OCI-M1 (cell line): ENCODE results near the gene HOXD11.
A peak's percentile ranks its signal among the peaks of the same experiment; 100 is the strongest.

Experiments
- DNase-seq: peaks from one replicate; lab custom pipeline; 2025; lab: John Stamatoyannopoulos, UW

The HOXD11 gene

DNA sequence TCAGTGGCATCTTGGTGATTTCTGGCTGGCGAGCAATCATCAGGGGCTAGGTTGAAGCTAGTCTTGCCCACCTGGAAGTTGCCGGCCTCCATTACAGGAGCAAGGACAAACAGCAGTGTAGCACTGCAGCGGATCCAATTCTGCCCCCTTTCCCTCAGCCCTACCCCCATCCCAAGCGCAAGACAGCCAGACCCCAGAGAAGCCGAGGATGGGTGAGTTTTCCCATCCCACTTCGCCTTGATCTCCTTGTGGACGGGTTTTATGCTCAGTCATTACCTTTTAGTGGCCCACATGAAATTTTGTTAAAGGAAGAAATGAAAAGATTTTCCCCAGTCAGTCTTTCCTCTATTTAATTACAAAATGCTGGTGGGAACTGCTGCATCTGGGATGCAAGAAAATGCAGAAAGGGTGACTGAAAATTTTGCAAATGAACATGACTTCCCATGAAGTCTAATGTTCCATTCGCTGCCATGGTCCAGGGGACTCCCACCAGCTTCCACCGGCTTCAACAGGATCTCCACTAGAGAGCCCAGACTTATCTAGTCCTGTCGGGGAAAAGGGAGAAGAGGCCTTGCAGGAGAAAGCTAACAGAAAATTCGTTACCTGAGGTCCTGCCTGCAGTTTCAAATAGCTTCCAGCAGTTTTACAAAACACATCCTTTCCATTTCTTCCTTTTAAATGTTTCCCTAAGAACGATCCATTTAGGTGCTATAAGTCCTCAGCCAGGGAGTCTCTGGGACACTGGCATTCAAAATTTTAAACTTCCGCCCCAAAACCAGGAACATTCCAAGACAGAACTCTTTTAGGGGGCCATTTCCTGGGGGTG is 13.5 kb downstream of the HOXD11 start:
- no peak for DNase-seq

DNA sequence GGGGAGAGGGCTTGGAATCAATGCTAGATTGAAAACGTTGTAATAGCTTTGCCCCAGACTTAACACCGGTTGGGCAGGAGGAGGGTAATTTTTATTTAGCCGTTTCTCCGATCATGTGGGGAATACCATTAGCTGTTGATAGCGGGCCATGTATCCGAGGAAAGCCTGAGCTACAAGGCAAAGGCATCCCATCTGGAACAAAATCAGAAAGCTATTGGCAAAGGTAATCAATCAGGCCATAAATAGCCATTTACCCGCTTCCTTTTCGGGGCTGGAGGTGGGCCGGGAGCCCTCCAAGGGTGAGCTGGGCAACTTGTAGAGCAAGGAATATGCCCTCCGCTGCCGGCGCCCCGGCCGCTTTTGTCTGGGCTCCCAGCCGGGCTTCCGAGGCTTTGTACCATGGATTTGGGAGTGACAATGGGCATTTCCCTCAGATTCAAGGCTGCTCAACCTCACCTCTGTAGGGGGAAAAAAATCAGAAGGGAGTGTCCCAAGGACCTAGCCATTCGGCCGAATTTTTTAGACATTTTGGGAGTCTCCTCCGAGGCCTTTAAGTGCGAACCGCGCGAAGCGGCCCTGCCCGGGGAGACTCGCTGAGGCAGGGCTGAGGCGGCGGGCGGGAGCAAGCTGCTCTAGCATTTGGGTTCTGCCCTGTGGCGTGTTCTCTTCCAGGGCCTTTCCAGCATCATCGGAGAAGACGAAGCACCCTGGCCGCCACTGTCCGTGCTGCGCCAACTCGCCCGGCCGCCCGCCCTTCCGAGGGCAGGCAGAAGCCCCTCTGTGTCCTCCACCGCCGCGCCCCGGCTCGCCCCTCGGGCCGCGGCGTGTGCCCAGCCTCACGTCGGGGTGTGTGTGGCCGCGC is 14.3 kb downstream of the HOXD11 start:
- no peak for DNase-seq

DNA sequence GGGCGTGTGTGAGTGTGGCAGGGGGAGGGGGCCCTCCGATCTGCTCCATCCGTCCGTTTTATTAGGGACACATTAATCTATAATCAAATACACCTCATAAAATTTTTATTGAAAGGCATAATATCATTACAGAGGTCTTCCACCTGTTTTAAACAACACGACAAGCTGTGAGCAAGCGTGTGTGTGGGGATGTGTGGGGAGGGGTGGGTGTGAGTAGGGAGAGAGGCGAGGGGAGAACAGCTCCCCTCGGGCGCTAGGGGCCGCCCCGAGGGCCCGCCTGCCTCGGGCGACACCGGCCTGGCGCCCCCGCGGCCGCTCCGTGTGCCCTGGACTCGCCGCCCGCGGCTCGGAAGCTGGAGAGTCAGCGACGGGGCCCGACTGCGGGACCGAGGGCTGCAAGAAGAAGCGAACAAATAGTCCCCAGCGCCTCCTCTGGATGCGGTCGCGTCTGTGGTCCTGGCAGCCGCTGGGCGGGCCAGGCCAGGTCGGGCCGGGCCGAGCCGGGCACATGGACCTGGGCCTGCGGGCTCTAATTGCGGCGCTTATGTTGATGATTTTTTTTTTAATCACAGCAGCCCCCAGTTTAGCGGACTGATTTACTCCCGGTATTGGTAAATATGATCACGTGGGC is 15.1 kb downstream of the HOXD11 start:
- no peak for DNase-seq

DNA sequence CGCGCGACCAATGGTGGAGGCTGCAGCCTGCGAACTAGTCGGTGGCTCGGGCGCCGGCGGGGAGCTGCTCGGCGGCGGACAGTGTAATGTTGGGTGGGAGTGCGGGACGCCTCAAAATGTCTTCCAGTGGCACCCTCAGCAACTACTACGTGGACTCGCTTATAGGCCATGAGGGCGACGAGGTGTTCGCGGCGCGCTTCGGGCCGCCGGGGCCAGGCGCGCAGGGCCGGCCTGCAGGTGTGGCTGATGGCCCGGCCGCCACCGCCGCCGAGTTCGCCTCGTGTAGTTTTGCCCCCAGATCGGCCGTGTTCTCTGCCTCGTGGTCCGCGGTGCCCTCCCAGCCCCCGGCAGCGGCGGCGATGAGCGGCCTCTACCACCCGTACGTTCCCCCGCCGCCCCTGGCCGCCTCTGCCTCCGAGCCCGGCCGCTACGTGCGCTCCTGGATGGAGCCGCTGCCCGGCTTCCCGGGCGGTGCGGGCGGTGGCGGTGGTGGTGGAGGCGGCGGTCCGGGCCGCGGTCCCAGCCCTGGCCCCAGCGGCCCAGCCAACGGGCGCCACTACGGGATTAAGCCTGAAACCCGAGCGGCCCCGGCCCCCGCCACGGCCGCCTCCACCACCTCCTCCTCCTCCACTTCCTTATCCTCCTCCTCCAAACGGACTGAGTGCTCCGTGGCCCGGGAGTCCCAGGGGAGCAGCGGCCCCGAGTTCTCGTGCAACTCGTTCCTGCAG is 15.8 kb downstream of the HOXD11 start, which contains the start of gene HOXD9:
HOXD9 (plus strand) TSS at position 37 of the 728 bp plus-strand sequence; CDS start at position 87, 50 bp downstream.
- no peak for DNase-seq

DNA sequence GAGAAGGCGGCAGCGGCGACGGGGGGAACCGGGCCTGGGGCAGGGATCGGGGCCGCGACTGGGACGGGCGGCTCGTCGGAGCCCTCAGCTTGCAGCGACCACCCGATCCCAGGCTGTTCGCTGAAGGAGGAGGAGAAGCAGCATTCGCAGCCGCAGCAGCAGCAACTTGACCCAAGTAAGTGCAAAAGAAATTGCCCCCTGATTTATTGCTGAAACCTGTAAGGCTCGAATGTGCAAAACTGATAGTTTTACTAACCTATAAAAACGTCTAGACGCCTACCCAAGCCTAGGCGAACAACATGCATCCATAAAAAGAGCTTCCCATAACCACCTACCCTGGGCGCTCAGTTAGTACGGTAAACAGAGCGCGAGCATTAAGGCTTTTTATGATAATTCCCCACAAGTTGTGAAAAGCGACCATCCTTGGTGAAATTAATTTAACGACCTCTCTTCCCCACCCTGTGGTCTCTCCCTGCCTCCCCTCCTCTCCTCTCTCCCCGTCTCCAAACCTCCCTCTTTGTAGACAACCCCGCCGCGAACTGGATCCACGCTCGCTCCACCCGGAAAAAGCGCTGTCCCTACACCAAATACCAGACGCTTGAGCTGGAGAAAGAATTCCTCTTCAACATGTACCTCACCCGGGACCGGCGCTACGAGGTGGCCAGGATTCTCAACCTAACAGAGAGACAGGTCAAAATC is 16.5 kb downstream of the HOXD11 start:
- no peak for DNase-seq

DNA sequence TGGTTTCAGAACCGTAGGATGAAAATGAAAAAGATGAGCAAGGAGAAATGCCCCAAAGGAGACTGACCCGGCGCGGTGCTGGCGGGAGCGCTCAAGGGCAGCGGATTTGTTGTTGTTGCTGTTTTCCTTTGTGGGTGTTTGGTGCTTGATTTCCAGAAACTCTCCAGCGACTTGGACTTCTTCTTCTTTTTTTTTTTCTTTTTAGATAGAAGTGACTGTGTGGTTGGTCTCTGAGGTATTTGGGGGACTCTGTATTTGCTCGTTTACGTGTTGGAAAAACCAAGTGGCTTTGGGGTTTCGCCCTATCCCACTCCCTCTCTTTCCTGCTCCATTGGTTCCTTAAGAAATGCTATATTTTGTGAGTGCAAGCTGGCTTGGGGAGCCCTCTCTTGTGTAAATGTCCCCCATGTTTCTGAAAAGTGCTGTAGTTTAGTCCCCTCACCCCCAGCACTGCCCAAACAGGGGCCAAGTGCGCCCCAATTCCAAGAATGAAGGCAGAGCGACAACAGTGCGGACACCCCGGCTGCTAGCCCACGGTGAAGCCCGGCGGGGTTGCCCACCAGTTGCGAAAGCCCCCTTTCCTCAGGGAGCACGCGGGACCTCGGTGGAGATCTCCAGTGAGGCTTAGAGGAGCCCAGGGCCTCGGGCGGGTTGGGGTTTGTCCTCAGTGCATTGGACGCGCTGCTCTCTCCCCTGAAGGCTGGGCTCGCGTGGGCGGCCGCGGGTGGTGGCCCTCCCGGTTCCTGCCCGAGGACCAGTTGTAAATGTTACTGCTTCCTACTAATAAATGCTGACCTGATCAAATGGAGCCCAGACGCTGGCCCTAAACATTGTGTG is 17.2 kb downstream of the HOXD11 start:
- no peak for DNase-seq

DNA sequence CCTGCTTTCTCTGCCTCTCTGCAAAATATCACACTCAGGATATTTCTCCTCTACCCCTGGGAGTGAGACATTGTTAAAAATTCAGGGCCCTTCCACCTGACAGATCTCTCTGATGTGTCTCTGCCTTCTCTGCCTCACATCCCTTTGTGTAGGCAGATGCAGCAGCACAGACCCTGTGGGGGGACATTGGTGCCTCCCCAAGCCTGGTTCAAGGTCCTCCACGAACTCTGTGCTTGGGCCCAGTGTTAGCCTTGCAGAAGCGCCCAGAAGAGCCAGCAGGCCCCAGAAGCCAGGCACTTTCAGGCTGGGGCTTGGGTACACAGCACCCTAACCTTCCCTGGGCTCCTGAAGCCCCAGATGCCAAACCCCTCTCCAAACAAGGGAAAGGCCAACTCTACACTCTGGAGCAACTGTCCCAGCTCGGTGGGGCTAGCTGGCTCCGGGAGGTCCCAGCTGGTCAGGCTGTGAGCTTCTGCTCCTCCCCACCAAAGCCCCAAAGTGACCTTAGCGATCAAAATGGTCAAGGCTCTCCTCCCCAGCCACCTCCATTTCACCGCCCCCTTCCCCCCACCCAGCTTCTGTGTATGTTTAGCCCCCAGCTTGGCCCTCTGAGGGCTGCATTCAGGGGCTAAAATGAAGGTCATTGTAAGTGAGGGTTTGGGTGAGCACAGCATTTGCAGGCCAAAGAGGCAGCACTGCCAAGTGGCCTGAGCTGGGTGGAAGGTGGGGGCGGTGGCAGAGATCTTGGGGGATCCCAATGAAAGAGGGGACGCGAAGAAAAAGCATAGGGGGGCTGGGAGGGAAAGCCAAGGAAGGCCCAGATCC is 18.1 kb downstream of the HOXD11 start:
- DNase-seq, result no peak

DNA sequence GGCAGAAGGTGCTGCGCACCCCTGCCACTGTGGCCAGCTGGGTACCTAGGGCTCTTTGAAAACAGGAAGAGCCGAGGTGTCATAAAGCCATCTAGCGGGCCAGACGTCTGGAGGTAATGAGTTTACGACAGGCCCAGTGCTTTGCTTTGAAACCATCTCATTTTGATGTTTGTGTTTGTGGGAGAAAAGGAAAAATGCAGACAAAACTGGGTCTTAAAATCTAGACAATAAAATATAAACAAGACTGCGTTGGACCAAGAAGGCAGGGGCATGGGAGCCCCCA is 18.6 kb downstream of the HOXD11 start:
- no peak for DNase-seq

DNA sequence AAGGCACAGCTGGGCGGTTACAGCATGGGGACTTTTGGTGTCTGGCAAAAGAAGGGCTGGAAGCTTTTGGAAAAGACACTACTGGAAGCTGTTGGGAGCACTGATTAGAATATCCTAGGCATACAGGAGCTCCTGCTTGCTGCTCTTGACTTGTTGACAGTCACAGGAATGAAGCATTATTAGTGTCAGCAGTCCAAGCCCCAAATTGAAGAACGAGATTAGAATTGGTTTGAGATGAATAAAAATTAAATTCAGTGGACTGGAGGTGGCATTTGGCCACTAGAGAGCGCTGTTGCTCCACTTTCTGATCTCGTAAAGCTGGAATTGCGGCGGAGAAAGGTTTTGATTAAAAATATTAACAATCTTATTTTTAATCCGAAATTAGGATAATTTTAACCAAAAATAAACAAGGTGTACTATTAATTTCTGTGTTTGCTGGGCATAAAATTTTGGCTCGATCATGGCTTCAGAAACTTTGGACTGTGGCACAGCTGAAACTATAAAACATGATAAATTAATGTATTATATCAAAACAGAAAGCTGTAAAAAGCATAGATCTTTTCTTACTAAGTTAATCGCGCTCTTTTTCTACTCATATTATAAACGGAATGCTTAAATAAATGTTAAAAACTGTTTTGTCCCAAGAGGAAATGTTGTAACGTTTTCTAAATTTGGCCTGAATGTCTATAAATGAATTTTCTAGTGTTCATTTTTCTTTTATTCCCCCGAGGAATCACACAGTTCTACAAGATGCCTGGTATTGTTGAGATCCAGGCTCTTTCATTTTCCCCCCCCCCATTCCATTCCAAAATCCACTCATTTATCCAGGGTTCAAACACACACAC is 20.1 kb downstream of the HOXD11 start:
- peak; percentile 79 for DNase-seq

DNA sequence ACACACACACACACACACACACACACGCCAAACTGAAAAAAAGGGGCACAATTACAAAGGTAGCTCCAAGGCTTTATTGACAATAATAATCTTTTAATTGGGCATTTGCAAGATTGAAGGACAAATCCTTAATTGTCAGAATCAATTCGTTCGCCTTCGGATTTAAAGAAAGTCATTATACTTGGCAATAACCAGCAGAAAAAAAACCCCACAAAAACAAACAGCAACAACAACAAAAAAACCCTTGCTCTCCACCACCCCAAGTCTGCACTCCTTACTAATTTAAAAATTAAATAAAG is 20.6 kb downstream of the HOXD11 start:
- no peak for DNase-seq

DNA sequence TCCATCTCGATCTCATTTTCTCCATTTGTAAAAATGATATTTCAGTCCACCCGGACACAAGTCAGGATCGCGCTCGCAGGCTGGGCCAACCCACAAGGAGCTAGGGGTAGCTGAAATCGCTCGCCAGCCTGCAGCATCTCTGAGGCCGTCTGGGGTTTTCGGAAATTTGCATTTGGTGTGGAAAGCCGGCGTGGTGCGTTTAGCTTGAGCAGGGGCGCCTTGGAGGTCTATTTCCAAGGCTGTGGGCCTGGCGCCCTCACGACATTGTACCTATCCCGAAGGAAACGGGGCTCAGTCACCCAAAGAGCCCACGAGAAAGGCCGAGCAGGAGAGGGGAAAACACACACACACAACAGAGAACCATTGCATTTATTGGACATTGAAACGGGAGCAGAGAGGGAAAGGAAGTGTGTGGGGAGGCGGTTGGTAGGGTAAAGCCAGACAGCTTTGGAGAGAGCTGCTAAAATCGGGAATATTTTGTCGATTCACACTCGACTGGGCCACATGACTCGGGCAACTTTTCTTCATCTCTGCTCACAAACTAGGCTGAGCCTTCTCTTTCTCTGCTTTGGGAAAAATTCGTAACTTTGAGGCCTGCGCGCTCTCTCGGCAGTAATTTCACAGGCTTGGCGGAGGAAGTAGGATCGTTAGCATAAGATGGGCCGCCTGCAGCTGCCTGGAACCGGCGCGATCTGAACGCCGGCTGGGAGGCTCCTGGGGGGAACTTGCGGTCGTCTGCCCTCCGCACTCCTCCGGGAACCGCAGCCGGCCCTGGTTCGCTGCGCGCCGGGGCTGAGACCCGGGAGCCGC is 21.3 kb downstream of the HOXD11 start:
- no peak for DNase-seq

DNA sequence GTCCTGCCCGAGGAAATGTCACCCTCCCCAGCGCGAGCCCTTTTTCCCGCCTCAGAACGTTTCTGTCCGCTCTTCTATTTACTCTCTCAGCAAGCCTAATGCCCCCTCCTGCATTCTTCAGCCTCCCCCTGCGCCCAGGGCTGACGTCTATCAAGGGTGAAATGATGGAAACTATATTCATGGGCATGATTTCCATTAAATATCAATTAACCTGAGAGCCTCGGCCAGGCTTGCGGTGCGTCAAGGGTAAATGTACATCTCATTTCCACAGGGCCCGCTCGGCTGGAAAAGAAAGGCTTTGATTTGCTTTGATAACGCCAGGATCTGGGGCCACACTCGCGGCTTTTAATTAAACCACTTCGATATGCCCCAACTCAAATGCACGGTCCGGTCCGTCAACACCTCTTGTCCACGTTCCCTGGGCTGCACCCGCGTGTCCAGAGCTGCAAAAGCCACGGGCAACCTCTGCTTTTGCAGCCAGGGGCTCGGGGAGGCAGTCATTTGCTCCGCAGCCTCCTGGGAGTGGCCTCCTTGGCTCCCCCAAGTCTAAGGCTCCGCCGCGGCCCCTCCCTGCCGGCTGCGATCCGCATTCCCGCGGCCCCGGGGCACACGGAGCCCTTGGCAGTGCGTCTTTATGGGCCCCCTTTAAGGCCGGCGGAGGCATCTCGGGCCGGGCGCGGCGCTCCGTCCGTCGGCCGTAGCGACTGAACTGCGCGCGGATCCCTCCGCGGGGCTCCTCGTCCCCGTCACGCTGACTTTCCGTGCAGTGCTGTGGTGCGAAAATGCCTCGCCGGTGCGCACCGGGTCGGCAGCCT is 22.1 kb downstream of the HOXD11 start, which contains the start of gene HOXD8:
HOXD8 (plus strand) TSS at position 724 of the 815 bp plus-strand sequence. CDS start 662 bp downstream, outside the sequence.
- no peak for DNase-seq

DNA sequence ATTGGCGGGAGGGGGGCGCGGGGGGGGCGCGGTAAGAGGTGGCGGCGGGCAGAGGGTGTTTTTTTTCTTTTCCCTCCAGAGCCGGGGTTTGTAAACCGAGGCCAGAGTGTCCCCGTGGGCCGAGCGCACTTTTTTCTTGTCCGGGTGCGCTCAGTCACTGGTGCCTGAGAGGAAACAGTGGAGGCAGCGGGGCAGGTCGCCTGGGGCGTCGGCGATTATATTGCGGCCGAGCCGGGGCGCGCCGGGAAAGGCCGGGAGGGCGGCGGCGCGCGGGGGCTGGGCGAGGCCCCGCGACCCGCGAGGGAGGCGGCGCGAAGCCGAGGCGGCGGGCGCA is 22.7 kb downstream of the HOXD11 start:
- DNase-seq, result no peak

DNA sequence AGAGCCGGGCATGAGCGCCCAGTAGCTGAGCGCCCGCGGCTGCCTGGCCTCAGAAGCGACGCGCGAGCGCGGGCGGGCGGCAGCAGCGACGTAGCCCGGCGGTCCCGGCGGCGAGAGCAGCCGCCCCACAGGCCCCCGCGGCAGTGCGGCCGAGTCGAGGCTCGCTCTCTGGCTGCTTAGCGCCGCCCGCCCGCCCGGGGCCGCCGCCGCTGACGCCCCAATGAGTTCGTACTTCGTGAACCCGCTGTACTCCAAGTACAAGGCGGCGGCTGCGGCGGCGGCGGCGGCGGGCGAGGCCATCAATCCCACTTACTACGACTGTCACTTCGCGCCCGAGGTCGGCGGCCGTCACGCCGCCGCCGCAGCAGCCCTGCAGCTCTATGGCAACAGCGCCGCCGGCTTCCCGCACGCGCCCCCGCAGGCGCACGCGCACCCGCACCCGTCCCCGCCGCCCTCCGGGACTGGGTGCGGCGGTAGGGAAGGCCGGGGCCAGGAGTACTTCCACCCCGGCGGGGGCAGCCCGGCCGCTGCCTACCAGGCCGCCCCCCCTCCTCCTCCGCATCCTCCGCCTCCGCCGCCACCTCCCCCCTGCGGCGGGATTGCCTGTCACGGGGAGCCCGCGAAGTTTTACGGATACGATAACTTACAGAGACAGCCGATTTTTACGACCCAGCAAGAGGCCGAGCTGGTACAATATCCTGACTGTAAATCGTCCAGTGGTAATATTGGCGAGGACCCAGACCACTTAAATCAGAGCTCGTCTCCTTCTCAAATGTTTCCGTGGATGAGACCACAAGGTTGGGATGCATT is 23.3 kb downstream of the HOXD11 start:
- DNase-seq, result no peak

DNA sequence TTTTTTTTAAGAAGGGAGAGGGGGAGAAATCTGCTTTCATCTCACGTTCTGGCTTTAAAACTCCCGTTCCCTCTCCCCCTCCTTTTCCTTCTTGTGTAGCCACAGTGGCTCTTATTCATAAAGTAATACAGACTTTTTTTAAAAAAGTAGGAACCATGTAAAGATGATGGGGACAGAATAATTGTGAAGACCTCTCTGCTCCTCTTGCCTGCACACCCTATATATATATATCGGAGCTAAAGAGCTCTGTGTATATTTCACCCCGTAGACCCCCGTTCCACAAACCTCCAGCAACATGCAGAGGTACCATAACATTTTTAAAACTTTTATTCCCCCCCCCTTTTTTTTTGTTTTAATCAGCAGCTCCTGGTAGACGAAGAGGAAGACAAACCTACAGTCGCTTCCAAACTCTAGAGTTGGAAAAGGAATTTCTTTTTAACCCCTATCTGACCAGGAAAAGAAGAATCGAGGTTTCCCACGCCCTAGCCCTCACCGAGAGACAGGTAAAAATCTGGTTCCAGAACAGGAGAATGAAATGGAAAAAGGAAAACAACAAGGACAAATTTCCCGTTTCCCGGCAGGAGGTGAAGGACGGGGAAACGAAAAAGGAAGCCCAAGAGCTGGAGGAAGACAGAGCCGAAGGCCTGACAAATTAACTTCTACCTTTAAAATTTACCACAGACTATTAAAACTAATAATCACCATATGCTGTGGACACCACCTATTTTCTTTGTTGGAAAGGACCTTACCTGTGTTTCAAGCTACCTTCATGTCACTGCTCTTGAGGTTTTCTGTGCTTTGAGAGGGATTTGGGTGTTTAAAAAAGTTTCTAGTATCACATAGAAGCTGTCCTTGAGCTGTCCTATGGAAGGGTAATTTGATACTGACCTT is 24.1 kb downstream of the HOXD11 start:
- no peak for DNase-seq

DNA sequence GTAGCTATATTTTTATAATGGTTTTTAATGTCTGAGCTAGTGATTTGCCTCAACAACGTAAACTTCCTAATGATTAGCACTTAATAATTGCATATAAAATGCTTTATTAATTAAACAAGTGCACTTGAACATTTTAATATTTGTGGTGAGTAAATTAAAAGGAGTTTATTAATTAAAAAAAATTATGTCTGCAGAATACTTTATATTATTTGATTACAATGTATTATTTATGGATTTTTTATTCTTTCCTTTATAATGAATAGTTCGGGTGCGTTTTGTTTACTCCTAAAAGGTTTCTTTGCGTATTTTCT is 24.7 kb downstream of the HOXD11 start:
- DNase-seq, result no peak
